GM18907 (cell line): Measurements from ENCODE around the gene TAF8.

Experiments
- ATAC-seq: cut with Tn5 transposase; IDR thresholded peaks from one replicate; pipeline ENCODE4 v1.9.1; 2021; ENCODE audit warnings: mild to moderate bottlenecking, moderate library complexity; ENCODE audit not compliant: unreplicated experiment

The TAF8 gene

DNA sequence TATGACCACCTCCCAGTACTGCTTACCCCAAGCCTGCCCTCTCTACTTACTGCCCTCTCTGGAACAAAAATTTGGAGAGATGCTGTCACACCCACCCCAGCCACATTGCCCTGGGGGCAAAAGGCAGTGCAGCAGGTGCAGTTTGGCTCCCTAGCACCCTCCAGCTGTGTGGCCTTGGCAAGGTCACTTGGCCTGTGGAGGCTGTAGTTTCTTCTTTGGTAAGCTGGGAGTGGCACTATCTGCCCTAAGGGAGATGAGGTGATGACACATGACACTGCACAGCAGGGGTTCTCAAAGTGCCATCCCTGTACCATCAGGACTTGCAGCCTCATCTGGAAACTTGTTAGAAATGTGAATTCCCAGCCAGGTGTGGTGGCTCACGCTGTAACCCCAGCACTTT, 44.8 kb downstream of the TAF8 start:
- no peak for ATAC-seq

- ATAC-seq, result no peak
Observed at GRCh38 chr6:42095776-42096541, 45.6 kb downstream of the TAF8 start.

GRCh38 chr6:42099340-42100028, 49.2 kb downstream of the TAF8 start:
- no peak for ATAC-seq

GRCh38 chr6:42100029-42100901, 49.9 kb downstream of the TAF8 start:
- no peak for ATAC-seq

- no peak for ATAC-seq
Observed at GRCh38 chr6:42101186-42101657, 50.9 kb downstream of the TAF8 start.

GRCh38 chr6:42103216-42103615, 52.9 kb downstream of the TAF8 start:
- no peak for ATAC-seq

- no peak for ATAC-seq
Observed at GRCh38 chr6:42103753-42104094, 53.4 kb downstream of the TAF8 start.

GRCh38 chr6:42104095-42104803, 53.9 kb downstream of the TAF8 start:
- ATAC-seq, result peak; percentile 57

DNA sequence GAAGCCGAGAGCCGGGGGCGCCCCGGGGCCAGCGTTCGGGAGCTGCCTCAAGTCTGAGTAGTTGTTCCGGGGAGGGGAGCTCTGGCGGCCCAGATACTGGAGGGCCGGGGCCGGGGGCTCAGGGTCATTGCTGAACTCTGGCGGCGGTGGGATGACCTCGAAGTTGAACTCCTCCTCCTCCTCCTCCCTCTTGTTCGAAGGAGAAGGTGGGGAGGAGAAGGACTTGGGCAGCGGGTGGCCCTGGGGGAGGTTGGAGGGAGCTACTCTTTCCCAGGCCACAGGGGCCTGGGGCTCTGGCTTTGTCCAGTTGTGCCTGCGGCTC, 54.4 kb downstream of the TAF8 start:
- ATAC-seq, result no peak

DNA sequence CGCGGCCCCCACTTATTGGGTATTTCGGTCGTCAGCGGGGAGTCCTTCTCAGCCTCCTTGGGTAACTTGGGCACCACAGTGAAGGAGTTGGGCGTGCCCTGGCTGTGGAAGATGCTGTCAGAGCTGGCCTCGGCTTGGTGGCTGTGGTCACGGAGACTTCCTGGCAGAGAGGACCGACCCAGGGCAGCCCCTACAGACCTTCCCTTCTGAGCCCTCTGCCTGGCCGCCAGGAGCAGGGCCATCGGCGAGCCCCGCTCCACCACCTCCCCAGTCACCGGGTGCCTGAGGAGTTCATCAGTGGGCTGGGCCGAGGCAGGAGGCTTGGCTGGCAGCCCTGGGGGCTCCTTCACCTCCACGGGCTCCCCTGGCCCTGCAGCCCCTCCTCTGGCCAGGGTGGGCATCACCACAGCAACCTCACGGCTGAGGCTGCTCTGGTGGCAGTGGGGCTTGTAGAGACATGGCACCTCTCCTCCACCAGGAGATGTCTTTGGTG, 54.9 kb downstream of the TAF8 start:
- ATAC-seq, result no peak

GRCh38 chr6:42105709-42106108, 55.4 kb downstream of the TAF8 start:
- ATAC-seq, result no peak

DNA sequence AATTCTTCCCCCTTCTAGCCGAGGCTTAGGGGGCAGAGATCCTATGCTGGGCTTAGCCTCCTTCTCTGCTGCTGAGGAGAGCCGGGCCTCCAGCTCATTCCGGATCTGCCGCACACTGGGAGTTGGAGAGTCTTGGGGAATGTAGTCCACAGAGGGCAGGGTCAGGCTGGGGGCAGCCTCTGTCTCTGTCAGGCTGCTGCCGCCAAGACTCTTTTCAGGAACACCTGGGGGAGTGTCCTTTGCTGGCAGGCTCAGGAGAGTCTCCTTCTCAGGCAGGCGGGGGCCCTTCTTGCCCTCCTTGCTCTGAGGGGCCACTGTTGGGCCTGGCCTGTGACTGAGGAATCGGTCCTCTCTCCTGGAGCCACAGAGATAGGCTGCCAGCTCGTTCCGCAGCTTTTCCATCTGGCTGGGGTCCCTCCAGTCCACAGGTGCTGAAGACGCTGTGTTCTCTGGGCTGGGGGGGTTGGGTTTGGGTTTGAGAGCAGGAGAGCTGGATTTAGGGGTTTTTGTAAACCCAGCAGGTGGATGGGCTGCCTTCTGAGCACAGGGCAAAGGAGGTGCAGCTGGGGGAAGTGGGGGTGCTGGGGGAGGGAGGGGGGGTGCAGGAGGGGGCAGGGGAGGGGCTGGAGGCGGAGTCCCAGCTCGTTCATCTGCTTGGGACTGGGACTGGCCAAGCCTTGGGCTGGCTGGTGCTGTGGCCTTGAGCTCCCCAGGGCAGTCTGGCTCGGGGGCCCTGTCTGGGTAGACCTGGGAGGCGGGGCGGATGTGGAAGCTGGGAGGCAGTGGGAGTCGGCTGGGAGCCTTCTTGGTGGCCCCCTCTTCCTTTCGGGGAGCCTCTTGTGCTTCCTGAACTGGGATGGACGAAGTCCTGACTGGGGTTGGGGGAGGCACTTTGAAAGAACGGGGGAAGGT, 56.0 kb downstream of the TAF8 start:
- no peak for ATAC-seq

- no peak for ATAC-seq
Observed at GRCh38 chr6:42108071-42108470, 57.7 kb downstream of the TAF8 start.

DNA sequence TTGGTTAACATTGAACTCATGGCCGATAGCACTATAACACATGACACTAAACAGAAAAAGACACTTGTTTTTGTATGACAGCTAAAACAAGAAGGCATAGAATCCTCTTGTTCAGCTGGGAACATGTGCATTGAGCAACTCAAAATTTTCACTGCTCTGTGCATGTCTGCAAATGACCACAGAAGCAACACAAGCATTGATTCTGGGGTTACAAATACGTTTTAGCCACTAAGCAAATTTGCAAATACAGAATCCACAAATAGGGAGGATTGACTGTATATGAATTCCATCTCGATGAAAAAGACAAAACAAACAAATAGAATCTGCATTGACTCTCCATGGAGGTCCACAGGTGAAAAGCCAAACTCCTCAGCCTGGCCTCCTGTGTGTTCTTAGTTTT, 60.4 kb downstream of the TAF8 start:
- ATAC-seq, result no peak

GRCh38 chr6:42112351-42112750, 62.0 kb downstream of the TAF8 start:
- ATAC-seq, result no peak

DNA sequence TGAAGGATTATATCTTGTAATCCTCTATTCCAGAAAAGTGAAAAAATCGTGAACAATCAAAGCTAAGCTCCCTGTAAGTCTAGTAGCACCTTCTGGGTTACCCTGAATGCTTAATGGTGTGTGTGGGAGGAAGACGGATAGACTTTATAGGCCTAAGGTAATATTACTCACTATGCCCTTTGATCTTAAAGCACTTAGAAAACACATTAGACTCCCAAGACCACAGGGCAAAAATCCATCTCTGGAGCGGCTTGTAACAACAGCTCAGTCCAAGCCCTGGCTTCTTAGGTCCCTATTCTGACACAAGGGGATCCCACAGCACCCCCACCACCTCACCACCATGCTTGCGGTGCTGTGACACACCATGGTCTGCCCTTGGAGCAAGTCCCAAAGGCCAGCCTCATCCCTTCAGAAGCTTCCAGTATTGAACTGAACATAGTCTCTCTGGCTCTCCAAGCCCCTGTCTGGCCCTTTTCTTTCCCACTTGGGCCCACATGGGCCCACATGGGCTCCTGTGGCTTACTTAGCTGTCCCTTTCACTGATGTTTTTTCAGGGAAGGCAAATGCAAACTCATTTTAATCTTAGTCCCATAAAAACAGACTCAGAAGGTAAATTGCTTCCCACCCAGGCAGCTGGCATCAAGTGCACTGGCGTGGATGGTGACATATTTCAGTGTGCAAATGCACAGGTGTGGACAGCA, 63.8 kb downstream of the TAF8 start:
- no peak for ATAC-seq

GRCh38 chr6:42117843-42118161, 67.5 kb downstream of the TAF8 start:
- ATAC-seq, result no peak

DNA sequence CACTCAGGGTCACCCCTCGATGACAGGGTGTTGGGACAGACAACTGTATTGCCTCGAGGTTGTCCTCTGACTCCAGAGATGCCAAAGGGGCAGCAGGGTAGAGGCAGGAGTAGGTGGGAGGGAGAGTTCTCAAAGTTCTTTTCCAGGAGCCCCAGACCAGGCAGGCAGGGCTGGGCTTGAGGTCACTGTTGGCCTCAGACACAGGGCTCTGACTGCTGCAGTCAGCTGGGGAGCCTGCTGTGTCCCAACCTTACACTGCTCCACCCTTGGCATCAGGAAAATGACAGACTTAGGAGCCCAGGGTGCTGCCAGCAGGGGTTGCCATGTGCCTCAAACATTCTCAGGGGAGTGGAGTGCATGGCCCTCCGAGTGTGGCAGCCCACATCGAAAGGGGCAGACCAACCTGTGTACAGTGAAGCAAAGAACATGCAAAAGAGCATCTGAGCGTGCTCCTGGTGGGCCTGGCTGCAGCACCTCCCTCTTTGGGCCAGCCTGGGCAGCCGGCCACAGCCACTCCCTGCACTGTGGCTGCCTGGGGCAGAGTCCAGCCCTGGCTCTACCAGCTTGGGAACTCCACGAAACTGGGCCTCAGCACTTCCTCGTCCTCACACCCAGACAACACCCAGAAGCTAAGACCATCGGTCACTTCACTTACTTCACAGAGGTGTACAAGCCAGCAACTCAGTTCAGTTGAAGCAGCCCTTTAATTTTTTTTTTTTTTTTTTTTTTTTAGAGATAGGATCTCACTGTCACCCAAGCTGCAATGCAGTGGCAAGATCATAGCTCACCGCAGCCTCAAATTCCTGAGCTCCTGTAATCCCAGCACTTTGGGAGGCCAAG, 68.1 kb downstream of the TAF8 start:
- no peak for ATAC-seq
